Measurements from ENCODE around the gene ZNF814.
"Not testable (repeated sequence)": the region's sequence is repeated elsewhere in the genome, so short reads cannot be mapped to it uniquely, and the experiment has no call there.

ZNF814 gene

DNA sequence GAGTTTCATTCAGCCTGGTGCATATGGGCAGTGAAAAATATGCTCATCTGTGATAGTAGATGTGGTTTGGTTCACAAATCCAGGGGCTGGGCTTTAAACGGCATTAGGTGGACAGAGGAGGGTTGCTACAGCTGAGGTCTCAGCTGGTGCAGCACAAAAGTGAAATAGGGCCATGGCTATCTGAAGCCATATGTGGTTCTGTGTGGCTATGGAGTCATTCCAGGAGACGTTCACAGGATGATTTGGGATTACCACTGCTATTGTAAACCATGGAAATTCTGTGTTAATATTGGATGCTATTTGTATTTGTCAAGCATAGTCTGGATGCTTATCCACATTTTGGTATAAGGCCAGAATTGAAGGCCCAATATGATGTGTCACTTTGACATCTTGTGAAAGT is 34.7 kb downstream of the ZNF814 start:
- DNase-seq, result not testable (repeated sequence)

DNA sequence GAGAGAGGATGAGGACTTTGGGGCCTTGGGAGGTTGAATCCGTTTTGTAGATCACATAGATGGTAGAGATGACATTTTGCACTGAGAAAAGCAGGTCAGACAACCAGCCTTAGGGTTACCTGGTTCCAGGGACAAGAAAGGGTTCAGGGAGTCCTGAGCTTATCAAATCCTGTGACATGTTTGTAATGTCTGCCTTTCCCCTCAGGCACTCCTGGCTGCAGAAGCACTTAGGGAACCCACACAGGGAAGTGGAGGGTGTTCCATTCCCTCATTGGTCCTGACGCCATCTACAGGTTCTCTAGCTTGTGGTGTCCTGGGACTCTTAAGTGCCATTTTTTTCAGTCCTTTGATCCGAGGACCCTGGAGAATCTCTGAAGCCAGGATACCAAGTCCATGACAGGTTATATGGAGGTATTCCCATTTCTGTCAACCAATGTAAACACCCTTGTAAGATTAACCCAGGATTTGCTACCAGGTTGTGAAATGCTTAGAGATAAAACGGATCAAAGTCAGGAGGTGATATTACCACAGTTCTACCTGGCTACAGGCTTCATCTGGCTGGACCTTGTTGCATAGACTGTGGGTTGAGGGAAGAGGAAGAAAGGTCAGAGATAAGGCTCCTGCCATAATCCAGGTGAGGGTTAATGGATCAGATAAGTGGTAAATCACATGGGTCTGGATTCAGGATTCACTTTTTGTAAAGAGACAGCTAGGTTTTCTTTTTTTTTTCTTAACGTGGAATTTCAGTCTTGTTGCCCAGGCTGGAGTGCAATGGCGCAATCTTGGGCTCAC is 36.8 kb downstream of the ZNF814 start:
- DNase-seq, result not testable (repeated sequence)

DNA sequence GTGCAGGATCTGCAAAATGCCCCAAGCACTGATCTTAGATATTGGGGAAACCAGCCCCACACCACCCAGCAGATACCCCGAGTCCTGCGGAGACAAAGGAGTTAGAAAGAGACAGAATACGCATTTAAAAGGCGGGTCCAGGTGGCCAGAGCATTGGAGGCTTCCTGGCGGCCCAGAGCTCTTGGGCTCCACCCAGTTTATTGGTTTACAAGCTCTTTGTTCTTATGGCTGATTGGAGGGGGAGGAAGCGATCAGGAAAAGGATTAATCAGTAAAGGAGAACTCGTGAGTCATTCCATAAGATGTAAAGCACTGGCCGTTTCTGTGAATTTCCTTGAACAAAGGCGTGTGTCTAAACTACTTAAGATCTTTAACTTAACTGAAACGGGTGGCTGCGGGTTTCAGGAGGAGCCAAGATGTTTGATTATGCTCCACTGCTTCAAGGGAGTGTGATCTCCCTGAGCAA is 38.3 kb downstream of the ZNF814 start:
- peak; percentile 3 for DNase-seq

DNA sequence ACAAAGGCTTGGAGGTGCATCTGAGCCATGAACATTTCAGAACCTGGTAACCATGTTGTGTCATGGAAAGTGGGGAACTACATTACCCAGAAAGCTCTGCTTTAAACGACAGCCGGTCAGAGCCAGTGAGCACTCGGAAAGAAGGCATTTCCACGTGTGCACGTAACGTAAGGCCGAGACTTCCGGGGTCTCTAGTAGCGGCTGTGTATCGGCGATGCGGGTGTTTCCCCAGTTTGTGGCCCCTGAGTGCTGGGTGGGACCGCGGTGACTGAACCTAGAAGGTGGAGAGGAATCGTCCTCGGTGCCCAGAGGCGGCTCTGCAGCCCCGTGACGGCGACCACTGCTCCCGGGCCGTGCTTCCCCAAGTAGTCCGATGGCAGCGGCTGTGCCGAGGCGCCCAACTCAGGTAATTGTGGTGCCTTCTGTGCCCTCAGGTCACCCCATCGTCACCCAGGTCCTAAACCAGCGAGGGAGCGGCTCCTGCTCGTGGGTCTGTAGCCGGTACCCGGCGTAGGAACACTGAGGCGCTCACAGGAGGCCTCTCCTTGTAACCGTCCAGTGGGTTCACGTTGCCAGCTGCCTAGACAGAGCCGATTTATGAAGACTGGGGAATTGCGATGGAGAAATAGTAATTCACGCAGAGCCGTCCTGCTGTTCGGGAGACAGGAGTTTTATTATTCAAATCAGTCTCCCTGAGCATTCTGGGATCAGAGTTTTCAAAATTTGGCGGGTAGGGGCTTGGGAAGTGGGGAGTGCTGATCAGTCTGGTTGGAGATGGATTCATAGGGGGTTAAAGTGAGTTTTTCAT is 39.0 kb downstream of the ZNF814 start, which contains the start of gene ZNF587:
Gene ZNF587 (plus strand): TSS at position 194 of the 808 bp plus-strand sequence. CDS start 180 bp downstream, at position 374.
- peak; percentile 89 for DNase-seq

DNA sequence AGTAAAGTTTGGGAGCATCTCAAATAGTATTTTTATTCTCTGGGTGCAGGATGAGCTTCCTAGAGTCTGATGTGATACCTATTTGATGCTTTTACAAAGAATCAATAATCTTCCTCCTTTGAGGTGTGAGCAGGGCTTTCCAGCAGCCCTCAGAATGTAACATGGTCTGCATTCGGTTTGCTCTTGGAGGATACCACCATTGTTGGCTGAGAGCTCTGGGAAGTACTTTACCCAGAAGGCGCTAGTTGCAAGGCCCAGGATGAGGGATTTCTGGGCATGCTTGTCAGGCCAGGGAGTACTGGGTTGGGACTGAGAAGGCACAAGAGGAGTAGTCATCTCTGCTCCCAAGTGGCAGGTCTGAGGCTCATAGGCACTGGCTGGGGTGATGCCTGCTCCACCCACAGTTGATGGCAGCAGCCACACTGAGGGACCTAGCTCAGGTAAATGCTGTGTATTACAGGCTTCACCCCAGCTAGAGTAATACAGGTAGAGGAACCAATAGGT is 39.6 kb downstream of the ZNF814 start:
- DNase-seq, result not testable (repeated sequence)

DNA sequence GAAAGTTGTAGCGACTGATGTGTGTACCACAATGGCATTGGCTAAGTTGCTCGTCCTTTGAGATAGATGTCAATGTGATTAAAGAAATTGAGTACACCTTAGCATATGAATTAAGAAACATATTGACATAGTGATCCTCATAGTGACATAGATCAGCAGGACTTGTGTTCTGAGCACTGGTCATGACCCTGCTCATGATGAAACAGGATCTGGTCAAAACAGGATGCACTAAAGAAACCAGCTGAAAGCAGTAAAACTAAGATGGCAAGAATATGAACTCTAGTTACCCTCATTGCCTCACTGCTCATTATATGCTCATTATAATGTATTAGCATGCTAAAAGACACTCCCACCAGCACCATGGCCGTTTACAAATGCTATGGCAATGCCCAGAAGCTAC is 41.7 kb downstream of the ZNF814 start:
- DNase-seq, result not testable (repeated sequence)

DNA sequence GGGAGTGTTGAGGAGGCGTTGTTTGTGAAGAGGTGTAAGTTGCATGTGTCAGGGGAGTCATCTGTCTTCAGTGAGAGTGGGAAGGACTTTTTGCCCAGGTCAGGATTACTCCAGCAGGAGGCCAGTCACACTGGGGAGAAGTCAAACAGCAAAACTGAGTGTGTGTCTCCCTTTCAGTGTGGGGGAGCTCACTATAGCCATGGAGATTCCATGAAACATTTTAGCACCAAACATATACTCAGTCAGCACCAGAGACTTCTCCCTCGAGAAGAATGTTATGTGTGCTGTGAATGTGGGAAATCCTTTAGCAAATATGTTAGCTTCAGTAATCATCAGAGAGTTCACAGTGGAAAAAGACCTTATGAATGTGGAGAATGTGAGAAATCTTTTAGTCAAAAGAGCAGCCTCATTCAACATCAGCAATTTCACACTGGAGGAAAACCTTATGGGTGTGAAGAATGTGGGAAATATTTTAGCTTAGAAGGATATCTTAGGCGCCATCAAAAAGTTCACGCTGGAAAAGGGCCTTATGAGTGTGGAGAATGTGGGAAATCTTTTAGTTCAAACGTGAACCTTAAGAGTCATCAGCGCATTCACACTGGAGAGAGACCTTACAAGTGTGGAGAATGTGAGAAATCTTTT is 47.6 kb downstream of the ZNF814 start:
- no peak for DNase-seq

DNA sequence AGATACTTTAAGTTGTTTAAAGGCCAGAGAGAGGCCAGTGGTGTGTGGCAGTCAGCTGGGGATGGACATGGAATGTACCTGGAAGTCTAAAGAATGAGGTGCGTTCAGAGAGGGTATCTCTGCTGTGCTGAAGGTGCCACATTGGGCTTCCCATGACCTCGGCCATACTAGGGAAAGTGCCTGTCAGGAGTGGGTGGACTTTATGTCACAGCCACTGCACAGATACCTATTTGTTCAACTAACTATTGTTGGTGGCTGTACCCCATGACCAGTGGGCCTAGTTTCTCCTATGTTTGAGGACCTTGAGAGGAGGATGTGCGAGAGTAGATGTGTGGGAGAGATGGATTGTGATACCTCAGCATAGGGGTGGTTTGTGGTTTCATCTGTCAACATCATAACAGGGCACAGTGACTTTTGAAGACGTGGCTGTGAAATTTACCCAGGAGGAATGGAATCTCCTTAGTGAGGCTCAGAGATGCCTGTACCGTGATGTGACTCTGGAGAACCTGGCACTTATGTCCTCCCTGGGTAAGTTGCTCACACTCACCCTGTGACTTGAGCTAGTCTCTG is 50.1 kb downstream of the ZNF814 start:
- not testable (repeated sequence) for DNase-seq

DNA sequence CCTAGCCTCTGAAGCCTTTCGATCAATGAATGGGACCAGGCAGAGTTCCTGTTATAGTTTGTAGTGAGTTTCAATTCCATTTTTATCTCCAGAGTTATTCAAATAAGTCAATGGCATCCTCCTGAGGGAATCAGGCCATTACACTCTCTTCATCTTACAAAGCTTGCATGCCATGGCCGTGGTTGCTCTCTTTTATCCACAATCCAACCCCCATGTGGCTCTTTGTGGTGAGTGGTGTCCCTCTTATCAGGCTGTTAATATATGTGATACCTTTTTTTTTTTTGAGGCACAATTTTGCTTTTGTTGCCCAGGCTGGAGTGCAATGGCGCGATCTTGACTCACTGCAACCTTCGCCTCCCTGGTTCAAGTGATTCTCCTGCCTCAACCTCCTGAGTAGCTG is 51.8 kb downstream of the ZNF814 start:
- DNase-seq, result not testable (repeated sequence)

DNA sequence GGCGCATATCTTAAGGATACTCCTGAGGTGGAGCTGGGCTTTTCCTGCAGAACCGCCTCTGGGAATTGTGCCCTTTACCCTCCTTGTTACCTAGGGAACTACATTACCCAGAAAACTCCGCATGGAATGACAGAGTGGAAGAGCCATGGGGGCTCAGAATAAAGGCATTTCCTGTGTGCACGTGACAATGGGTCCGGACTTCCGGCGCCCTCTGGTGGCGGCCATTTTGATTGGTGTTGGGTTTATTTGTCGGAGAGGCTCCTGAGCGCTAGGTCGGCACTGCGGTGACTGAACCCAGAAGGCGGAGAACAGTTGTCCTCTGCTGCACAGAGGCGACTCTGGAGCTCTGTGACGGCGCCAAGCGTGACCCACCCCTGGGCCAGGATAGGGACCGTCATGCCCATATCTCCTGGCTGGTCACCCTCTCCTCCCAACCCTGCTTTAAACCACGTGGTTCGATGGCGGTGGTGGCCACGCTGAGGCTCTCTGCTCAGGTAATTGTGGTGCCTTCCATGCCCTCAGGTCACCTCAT is 58.7 kb downstream of the ZNF814 start, which contains the start of gene ZNF587B:
Gene ZNF587B (plus strand): TSS at position 229 of the 532 bp plus-strand sequence. CDS start 230 bp downstream, at position 459.
- DNase-seq, result peak; percentile 44

DNA sequence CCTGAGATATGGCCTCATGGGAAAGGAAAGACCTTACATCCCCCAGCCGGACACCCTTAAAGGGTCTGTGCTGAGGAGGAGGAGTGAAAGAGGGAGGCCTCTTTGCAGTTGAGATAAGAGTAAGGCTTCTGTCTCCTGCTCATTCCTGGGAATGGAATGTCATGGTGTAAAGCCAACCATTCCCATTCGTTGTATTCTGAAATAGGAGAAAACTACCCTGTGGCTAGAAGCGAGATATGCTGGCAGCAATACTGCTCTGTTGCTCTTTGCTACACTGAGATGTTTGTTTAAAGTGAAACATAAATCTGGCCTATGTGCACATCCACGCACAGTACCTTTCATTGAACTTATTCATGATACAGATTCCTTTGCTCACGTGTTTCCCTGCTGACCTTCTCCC is 59.5 kb downstream of the ZNF814 start:
- DNase-seq, result no peak

DNA sequence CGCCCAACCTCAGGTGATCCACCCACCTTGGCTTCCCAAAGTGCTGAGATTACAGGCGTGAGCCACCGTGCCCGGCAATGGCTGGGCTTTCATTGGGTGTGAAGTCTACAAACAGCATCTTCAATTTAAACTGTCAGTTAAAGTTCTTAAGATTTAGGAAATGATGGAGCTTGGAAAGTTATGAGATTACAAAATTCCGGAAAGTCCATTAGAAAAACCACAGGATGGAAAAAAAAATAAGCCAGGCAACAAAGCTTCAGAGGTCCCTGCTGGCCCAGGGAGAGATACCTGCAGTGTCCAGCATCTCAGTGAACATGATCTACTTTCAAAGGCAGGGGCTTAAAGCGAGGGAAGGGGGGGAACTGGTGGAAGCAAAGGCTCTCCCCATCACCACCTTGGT is 63.3 kb downstream of the ZNF814 start:
- DNase-seq, result no peak

DNA sequence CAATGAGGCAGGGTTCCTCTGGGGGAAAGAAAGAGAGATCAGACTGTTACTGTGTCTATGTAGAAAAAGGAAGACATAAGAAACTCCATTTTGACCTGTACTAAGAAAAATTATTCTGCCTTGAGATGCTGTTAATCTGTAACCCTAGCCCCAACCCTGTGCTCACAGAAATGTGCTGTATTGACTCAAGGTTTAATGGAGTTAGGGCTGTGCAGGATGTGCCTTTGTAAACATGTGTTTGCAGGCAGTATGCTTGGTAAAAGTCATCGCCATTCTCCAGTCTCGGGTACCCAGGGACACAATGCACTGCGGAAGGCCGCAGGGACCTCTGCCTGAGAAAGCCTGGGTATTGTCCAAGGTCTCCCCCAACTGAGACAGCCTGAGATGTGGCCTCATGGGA is 65.2 kb downstream of the ZNF814 start:
- not testable (repeated sequence) for DNase-seq

DNA sequence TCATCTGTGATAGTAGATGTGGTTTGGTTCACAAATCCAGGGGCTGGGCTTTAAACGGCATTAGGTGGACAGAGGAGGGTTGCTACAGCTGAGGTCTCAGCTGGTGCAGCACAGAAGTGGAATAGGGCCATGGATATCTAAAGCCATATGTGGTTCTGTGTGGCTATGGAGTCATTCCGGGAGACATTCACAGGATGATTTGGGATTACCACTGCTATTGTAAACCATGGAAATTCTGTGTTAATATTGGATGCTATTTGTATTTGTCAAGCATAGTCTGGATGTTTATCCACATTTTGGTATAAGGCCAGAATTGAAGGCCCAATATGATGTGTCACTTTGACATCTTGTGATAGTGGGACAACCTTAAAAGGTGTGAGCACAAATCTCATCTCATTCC is 65.7 kb downstream of the ZNF814 start:
- not testable (repeated sequence) for DNase-seq

DNA sequence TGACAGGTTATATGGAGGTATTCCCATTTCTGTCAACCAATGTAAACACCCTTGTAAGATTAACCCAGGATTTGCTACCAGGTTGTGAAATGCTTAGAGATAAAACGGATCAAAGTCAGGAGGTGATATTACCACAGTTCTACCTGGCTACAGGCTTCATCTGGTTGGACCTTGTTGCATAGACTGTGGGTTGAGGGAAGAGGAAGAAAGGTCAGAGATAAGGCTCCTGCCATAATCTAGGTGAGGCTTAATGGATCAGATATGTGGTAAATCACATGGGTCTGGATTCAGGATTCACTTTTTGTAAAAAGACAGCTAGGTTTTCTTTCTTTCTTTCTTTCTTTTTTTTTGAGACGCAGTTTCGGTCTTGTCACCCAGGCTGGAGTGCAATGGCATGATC is 67.3 kb downstream of the ZNF814 start:
- not testable (repeated sequence) for DNase-seq

DNA sequence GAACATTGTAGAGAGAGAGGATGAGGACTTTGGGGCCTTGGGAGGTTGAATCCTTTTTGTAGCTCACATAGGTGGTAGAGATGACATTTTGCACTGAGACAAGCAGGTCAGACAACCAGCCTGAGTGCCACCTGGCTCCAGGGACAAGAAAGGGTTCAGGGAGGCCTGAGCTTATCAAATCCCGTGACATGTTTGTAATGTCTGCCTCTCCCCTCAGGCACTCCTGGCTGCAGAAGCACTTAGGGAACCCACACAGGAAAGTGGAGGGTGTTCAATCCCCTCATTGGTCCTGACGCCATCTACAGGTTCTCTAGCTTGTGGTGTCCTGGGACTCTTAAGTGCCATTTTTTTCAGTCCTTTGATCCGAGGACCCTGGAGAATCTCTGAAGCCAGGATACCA is 67.7 kb downstream of the ZNF814 start:
- not testable (repeated sequence) for DNase-seq

DNA sequence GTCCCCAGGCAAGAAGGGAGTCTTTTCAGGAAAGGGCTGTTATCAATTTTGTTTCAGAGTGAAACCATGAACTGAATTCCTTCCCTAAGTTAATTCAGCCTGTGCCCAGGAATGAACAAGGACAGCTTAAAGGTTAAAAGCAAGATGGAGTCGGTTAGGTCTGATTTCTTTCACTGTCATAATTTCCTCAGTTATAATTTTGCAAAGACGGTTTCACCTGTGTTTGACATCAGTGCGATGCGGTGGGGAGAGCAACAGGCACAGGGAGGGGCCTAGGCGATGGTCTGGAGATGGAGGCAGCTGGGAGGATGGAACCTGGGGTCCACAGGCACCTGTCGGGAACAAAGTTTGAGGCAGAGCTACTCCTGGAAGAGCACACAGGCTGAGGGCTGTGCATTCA is 68.2 kb downstream of the ZNF814 start:
- DNase-seq, result no peak

DNA sequence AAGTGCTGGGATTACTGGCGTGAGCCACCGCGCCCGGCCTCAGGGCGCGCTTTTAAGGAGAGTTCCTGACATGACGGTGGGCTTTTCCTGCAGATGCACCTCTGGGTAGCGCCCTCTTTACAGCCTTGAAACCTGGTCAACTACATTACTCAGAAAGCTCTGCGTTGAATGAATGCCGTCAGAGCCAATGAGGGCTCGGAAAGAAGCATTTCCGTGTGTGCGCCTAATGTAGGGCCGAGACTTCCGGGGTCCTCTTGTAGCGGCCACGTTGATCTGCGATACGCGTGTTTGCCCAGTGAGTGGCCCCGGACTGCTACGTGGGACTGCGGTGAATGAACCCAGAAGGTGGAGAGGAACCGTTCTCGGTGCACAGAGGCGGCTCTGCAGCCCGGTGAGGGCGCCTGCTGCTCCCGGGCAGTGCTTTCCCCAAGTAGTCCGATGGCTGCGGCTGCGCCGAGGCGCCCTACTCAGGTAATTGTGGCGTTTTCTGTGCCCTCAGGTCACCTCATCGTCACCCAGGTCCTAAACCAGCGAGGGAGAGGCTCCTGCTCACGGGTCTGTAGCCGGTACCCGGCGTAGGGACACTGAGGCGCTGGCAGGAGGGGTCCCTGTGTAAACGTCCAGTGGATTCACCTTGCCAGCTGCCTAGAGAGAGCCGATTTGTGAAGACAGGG is 69.2 kb downstream of the ZNF814 start:
- peak; percentile 89 for DNase-seq

DNA sequence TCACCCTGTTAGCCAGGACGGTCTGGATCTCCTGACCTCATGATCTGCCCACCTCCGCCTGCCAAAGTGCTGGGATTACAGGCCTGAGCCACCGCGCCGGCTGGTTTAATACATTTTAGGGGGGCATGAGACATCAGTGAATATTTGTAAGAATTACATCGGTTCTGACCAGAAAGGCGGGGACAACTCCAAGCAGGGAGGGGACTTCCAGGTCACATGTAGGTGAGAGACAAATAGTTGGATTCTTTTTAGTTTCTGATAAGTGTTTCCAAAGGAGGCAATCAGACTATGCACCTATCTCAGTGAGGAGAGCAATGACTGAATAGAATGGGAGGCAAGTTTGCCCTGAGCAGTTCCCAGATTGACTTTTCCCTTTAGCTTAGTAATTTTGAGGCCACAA is 70.5 kb downstream of the ZNF814 start:
- DNase-seq, result no peak

DNA sequence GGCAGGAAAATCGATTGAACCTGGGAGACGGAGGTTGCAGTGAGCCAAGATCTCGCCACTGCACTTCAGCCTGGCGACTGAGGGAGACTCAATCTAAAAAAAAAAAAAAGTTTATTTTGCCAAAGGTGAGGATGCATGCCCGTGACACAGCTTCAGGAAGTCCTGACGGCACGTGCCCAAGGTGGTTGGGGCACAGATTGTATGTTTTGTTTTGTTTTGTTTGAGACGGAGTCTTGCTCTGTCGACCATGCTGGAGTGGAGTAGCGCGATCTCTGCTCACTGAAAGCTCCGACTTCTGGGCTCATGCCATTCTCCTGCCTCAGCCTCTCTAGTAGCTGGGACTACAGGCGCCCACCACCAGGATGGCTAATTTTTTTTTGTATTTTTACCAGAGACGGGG is 70.9 kb downstream of the ZNF814 start:
- DNase-seq, result no peak

DNA sequence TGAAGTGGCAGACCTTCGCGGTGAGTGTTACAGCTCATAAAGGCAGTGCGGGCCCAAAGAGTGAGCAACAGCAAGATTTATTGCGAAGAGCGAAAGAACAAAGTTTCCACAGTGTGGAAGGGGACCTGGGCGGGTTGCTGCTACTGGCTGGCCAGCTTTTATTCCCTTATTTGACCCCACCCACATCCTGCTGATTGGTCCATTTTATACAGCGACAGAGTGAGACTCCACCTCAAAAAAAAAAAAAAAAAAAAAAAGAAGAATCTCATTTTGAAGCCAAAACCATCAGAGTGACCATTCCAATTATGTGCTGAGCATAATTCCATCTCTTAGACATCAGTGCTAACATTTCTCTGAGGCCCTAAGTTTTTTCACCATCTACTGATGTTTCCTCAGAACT is 72.2 kb downstream of the ZNF814 start:
- no peak for DNase-seq

Measured in CD4-positive, alpha-beta T cell treated with Interleukin-12 subunit alpha and Interleukin-12 subunit beta, for 1 hour (primary cell).